K562 (cell line): ENCODE data around the gene PCYT1A. TPM values are rescaled to one million over a fixed set of nuclear protein-coding genes. Genes with fewer than 3 reads are reported as not detected.
"Not testable (repeated sequence)": the region's sequence is repeated elsewhere in the genome, so short reads cannot be mapped to it uniquely, and the experiment has no call there.

Source experiments
- ARID4B ChIP-seq: sonication (generic); formaldehyde crosslinking; IDR thresholded peaks from 2 replicates; pipeline ENCODE4 v1.8.0; 2022; ENCODE audit warnings: mild to moderate bottlenecking, missing genetic modification reagents
- ASH1L ChIP-seq: fragments of 450-650 bp; IDR thresholded peaks from 2 replicates; pipeline ENCODE4 v1.6.1; 2018; ENCODE audit warnings: borderline replicate concordance, mild to moderate bottlenecking, low read depth; ENCODE audit not compliant: partially characterized antibody
- JUND ChIP-seq, 2 experiments: IDR thresholded peaks; 2 replicates in 1 of 2; 3 replicates in 1 of 2; pipeline ENCODE4 v1.6.1; 2011; ENCODE audit warnings: borderline replicate concordance in 2 of 2, low read depth in 2 of 2, low read length in 2 of 2, improper control_type of control experiment in 1 of 2, missing biosample characterization in 1 of 2, missing genetic modification characterization in 1 of 2, missing genetic modification reagents in 1 of 2
- LCOR ChIP-seq: sonication (generic); formaldehyde crosslinking; IDR thresholded peaks from 2 replicates; pipeline ENCODE4 v1.8.0; 2022; ENCODE audit warnings: mild to moderate bottlenecking, missing genetic modification reagents
- RFX7 ChIP-seq: fragments of 250-450 bp; sonication (Bioruptor Pico); IDR thresholded peaks from 2 replicates; pipeline ENCODE4 v1.5.1; 2021; ENCODE audit warnings: mild to moderate bottlenecking
- TOE1 ChIP-seq, 2 experiments: fragments of 450-650 bp in 1 of 2; sonication (generic) in 1 of 2; formaldehyde crosslinking in 1 of 2; IDR thresholded peaks; 2 replicates each; pipeline versions ENCODE4 v1.7.1 to v1.8.0; 2016 to 2022; ENCODE audit warnings: borderline replicate concordance in 2 of 2, mild to moderate bottlenecking in 2 of 2, antibody characterized with exemption in 1 of 2, inconsistent platforms in 1 of 2, low read depth in 1 of 2, missing genetic modification reagents in 1 of 2, moderate library complexity in 1 of 2
- ZFP91 ChIP-seq: sonication (generic); formaldehyde crosslinking; IDR thresholded peaks from 2 replicates; pipeline ENCODE4 v1.8.0; 2022; ENCODE audit warnings: mild to moderate bottlenecking, missing genetic modification reagents
- ZNF717 ChIP-seq: fragments of 250-450 bp; sonication (Bioruptor Pico); IDR thresholded peaks from 2 replicates; pipeline ENCODE4 v1.5.0; 2021
- polyA plus RNA-seq, 8 experiments: library from polyadenylated mRNA; depleted of rRNA in 4 of 8; stranded (reverse) in 5 of 8; unstranded in 3 of 8; fragments of >200 nt; fragmentation: Nextera tagmentation in 2 of 8; fragmentation: Illumina TruSeq in 1 of 8; extraction: Ambion mirVana in 2 of 8; extraction: Trizol in 1 of 8; gene quantifications; 2 replicates each; pipeline versions ENCODE4 v1.2.1 to v1.2.3, GENCODE V29; 2011 to 2014; ENCODE audit warnings: inconsistent platforms in 1 of 8, missing spikeins in 1 of 8
- total RNA-seq, 7 experiments: library from RNA; depleted of rRNA in 6 of 7; stranded (reverse); fragments of >200 nt in 6 of 7; fragmentation: Illumina TruSeq in 2 of 7; extraction: Trizol in 2 of 7; gene quantifications; 2 replicates each; pipeline versions ENCODE4 v1.2.1 to v1.2.3, GENCODE V29; 2011 to 2021; ENCODE audit warnings: low replicate concordance in 1 of 7
- TF ChIP-seq, protein P1 (sequence below): fragments of 450-650 bp; formaldehyde crosslinking; IDR thresholded peaks from 2 replicates; pipeline ENCODE4 v1.4.0; 2022; ENCODE audit warnings: missing genetic modification characterization

The PCYT1A gene
- total and polyA plus RNA-seq, 9 of the 15 experiments (the other 6 are each of a cell fraction or from before 2014, with no cell fraction given) = 13.4 to 62.8 (median 49.4) TPM

GRCh38 chr3:196316799-196317686 is 29.5 kb upstream of the PCYT1A start (continued):
- not testable (repeated sequence) for TF ChIP-seq TOE1 (IDR thresholded peaks at IDR 0.05; ENCODE audit: borderline replicate concordance); JUND (IDR thresholded peaks at IDR 0.05; ENCODE audit: borderline replicate concordance, low read depth, low read length)
- 0 out of 2 replicates have a peak, but pooled peaks have one; percentile 45 for TF ChIP-seq TOE1 (CRISPR knock-in tag; IDR thresholded peaks at IDR 0.05; ENCODE audit: borderline replicate concordance, low read depth)
- peak; percentile 8; the same call in 1 of the 3 replicates for TF ChIP-seq JUND (tag; IDR thresholded peaks at IDR 0.05; ENCODE audit: borderline replicate concordance, low read depth, low read length)
- TF ChIP-seq LCOR (CRISPR knock-in tag) = 0 out of 2 replicates have a peak, but pooled peaks have one; percentile 20
- peak; percentile 7 for TF ChIP-seq ASH1L
- TF ChIP-seq ZFP91 (CRISPR knock-in tag) = peak; percentile 27; the same call in 1 of the 2 replicates
- TF ChIP-seq ARID4B (CRISPR knock-in tag) = 0 out of 2 replicates have a peak, but pooled peaks have one; percentile 36
- 0 out of 2 replicates have a peak, but pooled peaks have one; percentile 16 for TF ChIP-seq ZNF717 (CRISPR knock-in tag)
- 0 out of 2 replicates have a peak, but pooled peaks have one; percentile 41 for TF ChIP-seq RFX7 (CRISPR knock-in tag)
- TF ChIP-seq, protein P1, sequence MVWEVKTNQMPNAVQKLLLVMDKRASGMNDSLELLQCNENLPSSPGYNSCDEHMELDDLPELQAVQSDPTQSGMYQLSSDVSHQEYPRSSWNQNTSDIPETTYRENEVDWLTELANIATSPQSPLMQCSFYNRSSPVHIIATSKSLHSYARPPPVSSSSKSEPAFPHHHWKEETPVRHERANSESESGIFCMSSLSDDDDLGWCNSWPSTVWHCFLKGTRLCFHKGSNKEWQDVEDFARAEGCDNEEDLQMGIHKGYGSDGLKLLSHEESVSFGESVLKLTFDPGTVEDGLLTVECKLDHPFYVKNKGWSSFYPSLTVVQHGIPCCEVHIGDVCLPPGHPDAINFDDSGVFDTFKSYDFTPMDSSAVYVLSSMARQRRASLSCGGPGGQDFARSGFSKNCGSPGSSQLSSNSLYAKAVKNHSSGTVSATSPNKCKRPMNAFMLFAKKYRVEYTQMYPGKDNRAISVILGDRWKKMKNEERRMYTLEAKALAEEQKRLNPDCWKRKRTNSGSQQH (CRISPR knock-in tag) = 0 out of 2 replicates have a peak, but pooled peaks have one; percentile 18
